HUDEP-2 (cell line): ENCODE data around the gene TOP1.
A peak's percentile ranks its signal among the peaks of the same experiment; 100 is the strongest.

ENCODE experiments used
- DNase-seq, 76 experiments: peaks; one replicate each; lab custom pipeline; 2025; ENCODE audit not compliant: unreplicated experiment in 76 of 76; lab: John Stamatoyannopoulos, UW

The TOP1 gene

GRCh38 chr20:41086402-41087324 is 58.0 kb downstream of the TOP1 start:
- peak in 60 of 76 experiments; percentile 8 to 81 (median 54) for DNase-seq

- DNase-seq, result no peak
Measured at GRCh38 chr20:41087325-41087685, 58.7 kb downstream of the TOP1 start.

GRCh38 chr20:41087777-41088176 is 59.2 kb downstream of the TOP1 start:
- DNase-seq, result no peak

GRCh38 chr20:41089555-41089954 is 60.9 kb downstream of the TOP1 start:
- DNase-seq, result no peak

GRCh38 chr20:41091927-41092326 is 63.3 kb downstream of the TOP1 start:
- no peak for DNase-seq

- no peak for DNase-seq
Measured at GRCh38 chr20:41094353-41095055, 65.9 kb downstream of the TOP1 start.

- DNase-seq, result peak in 37 of 76 experiments; percentile 1 to 50 (median 27)
Measured at GRCh38 chr20:41095110-41095969, 66.7 kb downstream of the TOP1 start.

- DNase-seq, result no peak
Measured at GRCh38 chr20:41098703-41099250, 70.2 kb downstream of the TOP1 start.

- DNase-seq, result no peak
Measured at GRCh38 chr20:41100001-41100480, 71.4 kb downstream of the TOP1 start.

GRCh38 chr20:41101660-41102059 is 73.0 kb downstream of the TOP1 start:
- no peak for DNase-seq

GRCh38 chr20:41108531-41108930 is 79.9 kb downstream of the TOP1 start:
- DNase-seq, result no peak

- DNase-seq, result no peak
Measured at GRCh38 chr20:41110012-41110411, 81.4 kb downstream of the TOP1 start.

GRCh38 chr20:41110930-41111577 is 82.4 kb downstream of the TOP1 start:
- no peak for DNase-seq

- DNase-seq, result no peak
Measured at GRCh38 chr20:41111578-41111951, 82.9 kb downstream of the TOP1 start.

GRCh38 chr20:41116282-41116956 is 87.8 kb downstream of the TOP1 start:
- DNase-seq, result peak in 68 of 76 experiments; percentile 9 to 78 (median 50)

- peak in 68 of 76 experiments; percentile 8 to 86 (median 48) for DNase-seq
Measured at GRCh38 chr20:41118159-41118558, 89.5 kb downstream of the TOP1 start.

- peak in 6 of 76 experiments; percentile 4 to 45 (median 12) for DNase-seq
Measured at GRCh38 chr20:41118632-41119031, 90.0 kb downstream of the TOP1 start.

- no peak for DNase-seq
Measured at GRCh38 chr20:41119614-41120561, 91.3 kb downstream of the TOP1 start.
